T-helper 1 cell treated with Interleukin-12 subunit alpha and Interleukin-12 subunit beta and Interleukin-4 antibody, amounts not matched to agents 30 μg/mL and 1 μg/mL, for 36 hours (primary cell): ENCODE measurements around the gene ZCCHC24.
"Not testable (repeated sequence)": the region's sequence is repeated elsewhere in the genome, so short reads cannot be mapped to it uniquely, and the experiment has no call there.

Experiments used
- H3K27ac Mint-ChIP-seq: one replicate; pipeline ENCODE4 v1.8.0; 2021; ENCODE audit warnings: mild to moderate bottlenecking, mixed read lengths
- H3K27me3 Mint-ChIP-seq: one replicate; pipeline ENCODE4 v1.8.0; 2021; ENCODE audit warnings: low read depth, mixed read lengths
- H3K36me3 Mint-ChIP-seq: one replicate; pipeline ENCODE4 v1.8.0; 2021; ENCODE audit warnings: low read depth, mixed read lengths
- H3K4me1 Mint-ChIP-seq: one replicate; pipeline ENCODE4 v1.8.0; 2021; ENCODE audit warnings: low read depth, mixed read lengths
- H3K4me3 Mint-ChIP-seq: one replicate; pipeline ENCODE4 v1.8.0; 2021; ENCODE audit warnings: mild to moderate bottlenecking, moderate library complexity, mixed read lengths
- H3K9me3 Mint-ChIP-seq: one replicate; pipeline ENCODE4 v1.8.0; 2021; ENCODE audit warnings: mixed read lengths

The ZCCHC24 gene

GRCh38 chr10:79460687-79461086 lies 15.3 kb upstream of the ZCCHC24 start:
- Mint-ChIP-seq H3K9me3 (no peaks in the 10 kb centered on the region), H3K27me3 (peaks cover 17% of the 10 kb centered on the region), H3K4me1 (no peaks in the 10 kb centered on the region), H3K4me3 (no peak overlapping the region), H3K27ac (no peak overlapping the region), H3K36me3 (no peaks in the 10 kb centered on the region)

DNA sequence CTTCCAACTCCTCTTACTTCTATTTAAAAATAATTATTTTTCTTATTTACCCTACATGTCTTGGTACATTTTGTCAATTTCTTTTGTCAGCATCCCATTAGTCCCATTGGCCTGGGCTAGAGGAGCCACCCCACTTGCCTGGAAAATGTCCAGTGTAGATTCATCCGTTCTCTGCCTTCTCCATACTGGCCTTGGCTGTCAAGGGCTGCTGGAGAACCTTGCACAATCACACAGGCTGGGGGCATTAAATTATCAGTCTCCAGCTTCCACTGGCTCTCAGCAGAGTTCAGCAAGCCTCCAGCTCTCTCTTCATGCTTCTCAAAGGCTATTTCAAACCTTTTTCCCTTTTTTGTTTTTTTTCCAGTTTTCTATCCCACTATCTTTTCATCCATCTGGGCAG lies 13.8 kb upstream of the ZCCHC24 start:
- Mint-ChIP-seq H3K27ac (no peak overlapping the region), H3K4me1 (no peaks in the 10 kb centered on the region), H3K27me3 (peaks cover 25% of the 10 kb centered on the region), H3K36me3 (no peaks in the 10 kb centered on the region), H3K9me3 (no peaks in the 10 kb centered on the region), H3K4me3 (no peak overlapping the region)

DNA sequence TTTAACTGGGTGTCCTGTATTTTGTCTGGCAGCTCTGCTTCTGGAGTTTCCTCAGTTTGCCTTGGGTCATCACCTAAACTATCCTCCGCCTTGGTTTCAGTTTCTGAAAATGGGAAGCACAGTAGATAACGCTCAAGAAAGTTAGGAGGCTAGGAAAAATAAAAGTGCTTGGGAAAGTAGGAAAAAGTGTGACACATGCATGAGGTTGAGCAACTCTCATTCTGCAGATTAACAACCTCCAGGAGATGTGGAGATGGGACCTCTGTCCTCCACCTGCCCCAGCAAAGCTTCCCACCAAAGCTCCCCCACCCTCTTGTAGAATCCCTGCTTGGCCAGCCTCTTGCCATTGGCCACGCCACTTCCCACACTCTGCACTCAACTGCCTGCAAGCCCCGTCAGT lies 13.1 kb upstream of the ZCCHC24 start:
- Mint-ChIP-seq H3K4me1 (no peaks in the 10 kb centered on the region), H3K36me3 (no peaks in the 10 kb centered on the region), H3K4me3 (no peak overlapping the region), H3K27me3 (peaks cover 31% of the 10 kb centered on the region), H3K9me3 (no peaks in the 10 kb centered on the region), H3K27ac (no peak overlapping the region)

DNA sequence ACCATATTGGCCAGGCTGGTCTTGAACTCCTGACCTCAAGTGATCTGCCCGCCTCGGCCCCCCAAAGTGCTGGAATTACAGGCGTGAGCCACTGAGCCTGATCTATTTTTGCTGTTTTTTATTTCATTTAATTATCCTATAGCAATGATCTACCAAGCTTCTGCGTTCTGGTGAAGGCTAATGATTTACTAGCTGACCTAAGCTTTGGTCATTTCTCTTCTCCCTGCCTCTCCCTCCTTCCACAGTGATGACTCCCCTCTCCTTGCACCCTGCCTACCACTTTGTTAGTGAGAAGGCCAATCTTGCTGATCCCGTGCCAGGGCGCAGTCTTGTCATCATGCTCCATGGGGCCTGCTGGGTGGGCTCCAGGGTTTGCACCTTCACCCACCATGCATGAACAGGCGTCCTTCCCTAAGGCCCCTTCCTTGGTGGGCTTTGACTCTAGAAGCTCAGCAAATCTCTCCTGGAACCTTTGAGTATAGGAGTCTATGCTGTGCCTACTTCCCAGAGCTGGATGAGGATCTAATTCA lies 11.9 kb upstream of the ZCCHC24 start:
- no peaks in the 10 kb centered on the region for H3K4me1 Mint-ChIP-seq
- peaks cover 36% of the 10 kb centered on the region for H3K27me3 Mint-ChIP-seq
- H3K27ac Mint-ChIP-seq = no peak overlapping the region
- no peaks in the 10 kb centered on the region for H3K9me3 Mint-ChIP-seq
- no peak overlapping the region for H3K4me3 Mint-ChIP-seq
- no peaks in the 10 kb centered on the region for H3K36me3 Mint-ChIP-seq

DNA sequence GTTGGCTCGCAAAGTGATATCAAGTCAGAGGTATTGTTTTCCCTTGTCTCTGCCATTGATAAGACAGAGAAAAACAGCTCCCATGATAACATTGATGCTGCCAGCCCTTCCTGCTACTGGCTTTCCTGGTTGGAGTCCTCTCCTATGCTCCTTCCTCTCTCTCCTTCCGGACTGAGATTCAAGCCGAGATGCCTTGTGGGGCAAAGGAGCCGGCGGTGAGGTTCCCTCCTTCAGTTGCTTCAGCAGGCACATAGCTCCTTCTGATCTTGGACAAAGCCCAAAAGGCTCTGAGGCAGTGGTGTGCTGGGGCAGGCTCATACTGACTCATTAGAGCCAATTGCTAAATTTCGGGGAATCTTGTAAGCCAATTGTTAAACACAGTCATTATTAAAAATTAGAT lies 8.8 kb upstream of the ZCCHC24 start:
- no peaks in the 10 kb centered on the region for H3K36me3 Mint-ChIP-seq
- no peak overlapping the region for H3K4me3 Mint-ChIP-seq
- H3K27me3 Mint-ChIP-seq = peaks cover 41% of the 10 kb centered on the region
- no peaks in the 10 kb centered on the region for H3K9me3 Mint-ChIP-seq
- H3K4me1 Mint-ChIP-seq = no peaks in the 10 kb centered on the region
- H3K27ac Mint-ChIP-seq = no peak overlapping the region

GRCh38 chr10:79453392-79453791 lies 8.0 kb upstream of the ZCCHC24 start:
- Mint-ChIP-seq H3K36me3 (no peaks in the 10 kb centered on the region), H3K4me3 (no peak overlapping the region), H3K27me3 (peaks cover 38% of the 10 kb centered on the region), H3K4me1 (no peaks in the 10 kb centered on the region), H3K27ac (no peak overlapping the region), H3K9me3 (no peaks in the 10 kb centered on the region)

GRCh38 chr10:79452174-79452611 lies 6.8 kb upstream of the ZCCHC24 start:
- no peak overlapping the region for H3K27ac Mint-ChIP-seq
- H3K4me1 Mint-ChIP-seq = no peaks in the 10 kb centered on the region
- peaks cover 41% of the 10 kb centered on the region for H3K27me3 Mint-ChIP-seq
- no peak overlapping the region for H3K4me3 Mint-ChIP-seq
- H3K9me3 Mint-ChIP-seq = no peaks in the 10 kb centered on the region
- H3K36me3 Mint-ChIP-seq = no peaks in the 10 kb centered on the region

DNA sequence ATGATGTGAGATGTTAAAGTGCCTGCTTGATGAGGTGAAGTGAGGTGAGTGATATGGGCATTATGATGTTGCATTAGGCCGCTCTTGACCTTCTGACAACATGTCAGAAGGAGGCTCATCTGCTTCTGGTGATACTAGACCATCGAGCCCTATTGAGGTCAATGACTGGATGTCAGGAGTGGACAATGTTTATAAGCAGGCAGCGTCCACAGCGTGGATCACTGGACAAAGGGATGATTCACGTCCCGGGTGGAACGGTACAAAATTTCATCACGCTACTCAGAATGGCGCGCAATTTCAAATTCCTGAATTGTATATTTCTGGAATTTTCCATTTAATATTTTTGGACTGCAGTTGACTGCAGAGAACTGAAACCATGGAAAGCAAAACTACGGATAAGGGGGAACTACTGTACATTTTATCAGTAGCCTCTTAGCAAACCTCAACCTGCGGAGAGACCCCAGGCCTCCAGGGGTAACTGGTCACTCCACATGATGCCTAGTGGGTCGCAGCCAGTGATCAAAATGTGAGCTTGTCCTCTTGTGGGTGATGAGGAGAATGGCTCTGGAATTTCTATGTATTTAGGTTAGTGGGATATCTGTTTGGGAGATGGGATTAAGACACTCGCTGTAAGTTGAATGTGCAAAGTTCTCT lies 5.7 kb upstream of the ZCCHC24 start:
- H3K4me1 Mint-ChIP-seq = peaks cover under 1% of the 10 kb centered on the region
- H3K36me3 Mint-ChIP-seq = no peaks in the 10 kb centered on the region
- H3K27me3 Mint-ChIP-seq = peaks cover 46% of the 10 kb centered on the region
- H3K4me3 Mint-ChIP-seq = no peak overlapping the region
- no peak overlapping the region for H3K27ac Mint-ChIP-seq
- no peaks in the 10 kb centered on the region for H3K9me3 Mint-ChIP-seq

- Mint-ChIP-seq H3K4me1 (peaks cover 6% of the 10 kb centered on the region), H3K4me3 (no peak overlapping the region), H3K36me3 (no peaks in the 10 kb centered on the region), H3K9me3 (no peaks in the 10 kb centered on the region), H3K27ac (no peak overlapping the region), H3K27me3 (peaks cover 42% of the 10 kb centered on the region)
Observed at GRCh38 chr10:79449181-79450146, 4.0 kb upstream of the ZCCHC24 start.

DNA sequence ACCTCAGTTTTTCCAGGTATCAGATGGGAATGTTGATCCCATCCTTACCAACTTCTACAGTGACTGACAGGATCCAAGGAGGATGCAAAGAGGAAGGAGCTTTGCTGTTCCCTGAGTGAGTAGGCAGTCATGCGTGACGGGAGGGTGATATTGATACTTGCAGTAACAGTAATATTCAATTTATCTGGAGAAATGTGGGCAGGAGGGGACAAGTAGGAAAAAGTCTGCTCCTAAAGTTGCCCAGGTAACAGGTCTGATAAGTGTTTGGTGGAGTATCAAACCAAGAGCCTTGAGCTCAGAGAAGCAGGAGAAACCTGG lies 3.3 kb upstream of the ZCCHC24 start:
- H3K4me1 Mint-ChIP-seq = peaks cover 13% of the 10 kb centered on the region
- no peaks in the 10 kb centered on the region for H3K36me3 Mint-ChIP-seq
- H3K9me3 Mint-ChIP-seq = no peaks in the 10 kb centered on the region
- H3K27ac Mint-ChIP-seq = no peak overlapping the region
- H3K27me3 Mint-ChIP-seq = peaks cover 43% of the 10 kb centered on the region
- no peak overlapping the region for H3K4me3 Mint-ChIP-seq

GRCh38 chr10:79447911-79448731 lies 2.7 kb upstream of the ZCCHC24 start:
- Mint-ChIP-seq H3K27ac (no peak overlapping the region), H3K36me3 (no peaks in the 10 kb centered on the region), H3K4me1 (peaks cover 16% of the 10 kb centered on the region), H3K27me3 (peaks cover 44% of the 10 kb centered on the region), H3K9me3 (no peaks in the 10 kb centered on the region), H3K4me3 (no peak overlapping the region)

DNA sequence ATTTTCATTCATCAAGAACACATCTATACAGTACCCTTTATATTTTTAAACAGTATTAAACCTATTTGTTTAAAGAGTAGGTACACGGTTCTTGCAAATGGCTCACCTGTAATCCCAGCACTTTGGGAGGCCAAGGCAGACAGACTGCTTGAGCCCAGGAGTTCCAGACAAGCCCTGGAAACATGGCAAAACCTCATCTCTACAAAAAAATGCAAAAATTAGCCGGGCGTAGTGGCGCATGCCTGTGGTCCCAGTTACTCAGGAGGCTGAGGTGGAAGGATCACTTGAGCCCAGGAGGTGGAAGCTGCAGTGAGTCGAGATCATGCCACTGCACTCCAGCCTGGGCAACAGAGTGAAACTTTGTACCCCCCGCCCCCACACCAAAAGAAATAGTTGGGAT lies 1.8 kb upstream of the ZCCHC24 start:
- H3K36me3 Mint-ChIP-seq, H3K27ac Mint-ChIP-seq, H3K9me3 Mint-ChIP-seq: not testable (repeated sequence)
- Mint-ChIP-seq H3K27me3 (peaks cover 44% of the 10 kb centered on the region), H3K4me3 (peak overlapping the region; percentile 5), H3K4me1 (peaks cover 16% of the 10 kb centered on the region)

- peaks cover 39% of the 10 kb centered on the region for H3K27me3 Mint-ChIP-seq
- H3K9me3 Mint-ChIP-seq = no peaks in the 10 kb centered on the region
- peaks cover 16% of the 10 kb centered on the region for H3K4me1 Mint-ChIP-seq
- no peak overlapping the region for H3K27ac Mint-ChIP-seq
- H3K36me3 Mint-ChIP-seq = no peaks in the 10 kb centered on the region
- peak overlapping the region; percentile 5 for H3K4me3 Mint-ChIP-seq
Observed at GRCh38 chr10:79446758-79447084, 1.3 kb upstream of the ZCCHC24 start.

DNA sequence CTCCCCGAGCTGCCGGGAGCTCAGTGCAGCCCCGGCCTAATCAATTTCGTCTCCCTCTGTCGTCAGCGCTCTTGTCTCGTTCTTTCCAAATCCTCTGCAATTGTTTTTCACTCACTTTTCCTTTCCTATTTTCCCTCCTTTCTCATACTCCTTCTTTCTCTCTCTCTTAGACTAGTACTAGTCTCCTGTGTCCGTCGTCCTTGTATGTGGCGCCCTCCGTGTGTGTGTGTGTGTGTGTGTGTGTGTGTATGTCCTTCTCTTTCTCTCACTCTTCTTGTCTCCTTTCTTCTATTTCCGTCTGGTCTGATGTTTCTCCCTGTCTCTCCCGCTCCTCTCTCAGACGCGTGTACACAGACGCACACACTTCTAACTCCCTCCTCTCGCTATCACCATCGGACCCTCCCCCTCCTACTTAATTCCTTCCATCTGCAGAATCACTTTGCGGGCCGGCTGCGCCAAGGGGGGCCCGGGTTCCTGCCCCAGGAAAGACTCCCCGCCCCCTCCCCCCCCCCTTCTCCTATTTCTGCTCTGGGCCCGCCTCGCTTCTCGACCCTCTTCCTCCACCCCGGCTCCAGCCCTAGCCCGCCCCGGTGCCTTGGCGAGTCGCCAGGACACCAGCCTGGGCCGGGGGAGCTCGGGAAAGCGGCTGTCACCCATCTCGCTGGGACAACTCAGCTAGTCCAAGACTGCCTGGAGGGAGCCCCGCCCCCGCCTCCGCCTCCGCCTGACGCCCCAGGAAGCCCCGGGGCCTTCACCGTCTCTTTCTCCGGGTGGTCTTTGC lies 743 bp upstream of the ZCCHC24 start:
- H3K27me3 Mint-ChIP-seq = peaks cover 42% of the 10 kb centered on the region
- peaks cover 16% of the 10 kb centered on the region for H3K4me1 Mint-ChIP-seq

More for the DNA sequence above, 743 bp upstream of the ZCCHC24 start:
- Mint-ChIP-seq H3K9me3 (no peaks in the 10 kb centered on the region), H3K4me3 (peak overlapping the region; percentile 80), H3K27ac (peak overlapping the region; percentile 13), H3K36me3 (no peaks in the 10 kb centered on the region)
